Progenitor cell of endocrine pancreas (in vitro differentiated cells): Measurements from ENCODE around the gene KRTAP10-4. TPM values are rescaled to one million over a fixed set of nuclear protein-coding genes. Genes with fewer than 3 reads are reported as not detected.

Experiments used
- DNase-seq: peaks from one replicate; pipeline ENCODE4 v3.0.0; 2021; ENCODE audit warnings: low spot score; ENCODE audit not compliant: unreplicated experiment
- H3K27ac Mint-ChIP-seq: 2 replicates; pipeline ENCODE4 v1.8.0; 2021; ENCODE audit warnings: mild to moderate bottlenecking, moderate library complexity, mixed read lengths
- H3K27me3 Mint-ChIP-seq: 2 replicates; pipeline ENCODE4 v1.8.0; 2021; ENCODE audit warnings: mixed read lengths
- H3K36me3 Mint-ChIP-seq: 2 replicates; pipeline ENCODE4 v1.8.0; 2022; ENCODE audit warnings: mixed read lengths; ENCODE audit not compliant: insufficient read depth
- H3K4me1 Mint-ChIP-seq: 2 replicates; pipeline ENCODE4 v1.8.0; 2021; ENCODE audit warnings: low read depth, mixed read lengths
- H3K4me3 Mint-ChIP-seq: 2 replicates; pipeline ENCODE4 v1.8.0; 2021; ENCODE audit warnings: low read depth, mild to moderate bottlenecking, moderate library complexity, mixed read lengths
- H3K9me3 Mint-ChIP-seq: 2 replicates; pipeline ENCODE4 v1.8.0; 2021; ENCODE audit warnings: low read depth, mixed read lengths
- total RNA-seq: library from RNA; stranded (reverse); gene quantifications from 2 replicates; pipeline ENCODE4 v1.2.1, GENCODE V29; 2021
- TF ChIP-seq, protein P1 (sequence below): fragments of 200-600 bp; sonication (generic); IDR thresholded peaks from one replicate; pipeline ENCODE4 v1.5.0; 2021; ENCODE audit warnings: antibody characterized with exemption, mild to moderate bottlenecking; ENCODE audit not compliant: unreplicated experiment

Gene KRTAP10-4
- total RNA-seq, 1 donor from 2014 or later = not detected

DNA sequence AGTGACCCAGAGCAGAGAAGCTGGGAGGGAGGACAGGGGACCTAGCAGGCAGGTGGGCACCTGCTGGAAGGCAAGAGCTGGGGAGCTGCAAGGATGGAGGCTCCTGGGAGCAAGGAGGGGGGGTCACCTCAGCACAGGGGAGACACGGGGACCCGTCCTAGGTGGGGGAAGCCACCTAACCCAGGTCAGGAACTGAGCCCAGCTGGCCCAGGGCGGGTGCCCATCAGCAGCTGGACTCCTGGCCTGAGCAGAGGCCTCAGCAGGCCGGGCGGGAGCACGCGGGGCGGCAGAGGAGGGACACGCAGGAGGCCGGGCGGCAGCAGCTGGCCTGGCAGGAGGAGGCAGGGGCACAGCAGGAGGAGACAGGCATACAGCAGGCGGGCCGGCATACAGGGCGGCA, 34.5 kb upstream of the KRTAP10-4 start:
- no peaks in the 10 kb centered on the region for H3K27me3 Mint-ChIP-seq
- H3K4me3 Mint-ChIP-seq = no peak overlapping the region
- H3K36me3 Mint-ChIP-seq = no peaks in the 10 kb centered on the region
- peak; percentile 6 for DNase-seq
- no peak overlapping the region for H3K27ac Mint-ChIP-seq
- no peaks in the 10 kb centered on the region for H3K9me3 Mint-ChIP-seq
- TF ChIP-seq, protein P1, sequence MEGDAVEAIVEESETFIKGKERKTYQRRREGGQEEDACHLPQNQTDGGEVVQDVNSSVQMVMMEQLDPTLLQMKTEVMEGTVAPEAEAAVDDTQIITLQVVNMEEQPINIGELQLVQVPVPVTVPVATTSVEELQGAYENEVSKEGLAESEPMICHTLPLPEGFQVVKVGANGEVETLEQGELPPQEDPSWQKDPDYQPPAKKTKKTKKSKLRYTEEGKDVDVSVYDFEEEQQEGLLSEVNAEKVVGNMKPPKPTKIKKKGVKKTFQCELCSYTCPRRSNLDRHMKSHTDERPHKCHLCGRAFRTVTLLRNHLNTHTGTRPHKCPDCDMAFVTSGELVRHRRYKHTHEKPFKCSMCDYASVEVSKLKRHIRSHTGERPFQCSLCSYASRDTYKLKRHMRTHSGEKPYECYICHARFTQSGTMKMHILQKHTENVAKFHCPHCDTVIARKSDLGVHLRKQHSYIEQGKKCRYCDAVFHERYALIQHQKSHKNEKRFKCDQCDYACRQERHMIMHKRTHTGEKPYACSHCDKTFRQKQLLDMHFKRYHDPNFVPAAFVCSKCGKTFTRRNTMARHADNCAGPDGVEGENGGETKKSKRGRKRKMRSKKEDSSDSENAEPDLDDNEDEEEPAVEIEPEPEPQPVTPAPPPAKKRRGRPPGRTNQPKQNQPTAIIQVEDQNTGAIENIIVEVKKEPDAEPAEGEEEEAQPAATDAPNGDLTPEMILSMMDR = no peak
- no peaks in the 10 kb centered on the region for H3K4me1 Mint-ChIP-seq

DNA sequence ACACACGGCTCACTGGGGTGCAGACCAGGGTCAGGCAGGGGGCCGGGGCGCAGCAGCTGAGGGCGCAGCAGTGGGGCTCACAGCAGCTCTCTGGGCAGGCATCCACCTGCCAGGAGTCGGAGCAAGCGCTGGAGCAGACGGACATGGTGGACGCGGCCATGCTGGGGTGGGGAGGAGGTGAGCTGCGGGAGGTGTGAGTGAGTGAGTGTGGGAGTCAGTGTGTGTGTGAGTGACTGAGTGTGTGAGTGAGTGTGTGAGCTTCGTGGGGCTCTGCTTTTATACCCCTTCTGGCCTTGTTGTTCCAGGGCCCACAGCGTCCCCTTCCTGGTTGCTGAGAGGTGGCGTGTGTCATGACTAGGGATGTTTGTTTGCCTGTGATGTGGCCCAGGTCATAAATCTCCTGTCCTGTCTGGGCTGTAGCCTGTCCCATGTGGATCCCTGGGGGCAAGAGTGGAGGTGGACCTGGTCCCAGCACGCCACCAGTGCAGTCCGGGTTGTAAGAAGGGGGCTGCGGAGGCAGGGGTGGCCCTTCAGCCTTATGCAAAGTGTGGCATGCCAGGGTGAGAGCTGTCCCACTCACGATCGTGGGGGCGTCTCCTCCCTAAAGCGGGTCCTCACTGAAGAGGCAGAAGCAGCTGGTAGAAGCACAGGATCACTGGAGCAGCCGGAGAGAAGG, 33.4 kb upstream of the KRTAP10-4 start, which contains the start of gene KRTAP10-1:
Gene KRTAP10-1, minus strand, starts transcription at position 205 of the 676 bp plus-strand sequence. Its CDS starts 45 bp downstream, at position 160.
- no peak within 1 kb of the TSS for H3K27ac Mint-ChIP-seq
- TF ChIP-seq, protein P1 = no peak
- DNase-seq = peak; percentile 5
- no peaks in the 10 kb centered on the region for H3K4me1 Mint-ChIP-seq
- no peaks in the 10 kb centered on the region for H3K9me3 Mint-ChIP-seq
- H3K4me3 Mint-ChIP-seq = no peak within 1 kb of the TSS
- H3K27me3 Mint-ChIP-seq = no peaks in the 10 kb centered on the region
- no peaks in the 10 kb centered on the region for H3K36me3 Mint-ChIP-seq

DNA sequence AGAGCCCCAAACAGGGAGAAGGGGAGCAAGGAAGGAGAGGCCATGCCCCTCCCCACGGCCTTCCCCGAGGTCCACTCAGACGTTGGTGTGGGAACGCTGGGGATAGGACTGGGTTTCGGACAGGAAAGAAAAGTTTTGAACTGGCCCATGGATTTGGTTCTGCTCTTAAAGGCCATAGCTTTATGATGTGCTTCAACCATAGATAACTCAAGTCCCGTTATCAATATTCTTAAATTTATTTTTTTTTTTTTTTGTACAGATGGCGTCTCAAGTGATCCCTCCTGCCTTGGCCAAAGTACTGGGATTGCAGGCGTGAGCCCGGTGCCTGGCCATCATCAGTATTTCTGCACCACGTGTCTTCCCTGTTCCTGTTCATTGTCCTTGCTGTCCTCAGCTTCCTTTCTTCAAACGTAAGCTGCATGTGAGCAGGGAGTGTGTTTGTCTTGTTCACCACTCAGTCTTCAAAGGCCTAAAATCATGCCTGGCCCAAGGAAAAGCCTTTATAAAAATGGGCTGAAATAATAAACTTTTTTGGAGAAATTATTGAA, 32.7 kb upstream of the KRTAP10-4 start:
- DNase-seq = no peak
- TF ChIP-seq, protein P1 = no peak
- H3K4me3 Mint-ChIP-seq = no peak overlapping the region
- H3K36me3 Mint-ChIP-seq = no peaks in the 10 kb centered on the region
- H3K9me3 Mint-ChIP-seq = peaks cover 5% of the 10 kb centered on the region
- H3K27ac Mint-ChIP-seq = no peak overlapping the region
- no peaks in the 10 kb centered on the region for H3K27me3 Mint-ChIP-seq
- H3K4me1 Mint-ChIP-seq = no peaks in the 10 kb centered on the region

DNA sequence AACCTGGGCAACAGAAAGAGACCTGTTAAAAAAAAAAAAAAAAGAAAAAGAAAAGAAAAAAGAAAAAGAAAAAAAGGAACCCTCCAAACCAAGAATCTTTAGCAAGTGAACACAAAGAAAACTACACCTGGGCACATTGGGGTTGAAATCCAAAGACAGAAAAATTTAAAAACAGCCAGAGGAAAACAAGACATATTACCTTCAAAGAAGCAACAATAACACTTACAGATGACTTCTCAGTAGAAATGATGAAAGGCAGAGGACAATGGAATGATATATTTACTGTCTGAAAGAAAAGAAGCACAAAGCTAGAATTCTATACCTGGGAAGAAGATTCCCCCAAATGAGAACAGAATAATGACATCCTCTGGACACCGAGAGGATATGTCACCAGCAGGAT, 30.8 kb upstream of the KRTAP10-4 start:
- TF ChIP-seq, protein P1 = no peak
- H3K27me3 Mint-ChIP-seq = no peaks in the 10 kb centered on the region
- DNase-seq = no peak
- no peak overlapping the region for H3K4me3 Mint-ChIP-seq
- H3K4me1 Mint-ChIP-seq = no peaks in the 10 kb centered on the region
- H3K27ac Mint-ChIP-seq = no peak overlapping the region
- H3K36me3 Mint-ChIP-seq = peaks cover 4% of the 10 kb centered on the region
- peaks cover 17% of the 10 kb centered on the region for H3K9me3 Mint-ChIP-seq

DNA sequence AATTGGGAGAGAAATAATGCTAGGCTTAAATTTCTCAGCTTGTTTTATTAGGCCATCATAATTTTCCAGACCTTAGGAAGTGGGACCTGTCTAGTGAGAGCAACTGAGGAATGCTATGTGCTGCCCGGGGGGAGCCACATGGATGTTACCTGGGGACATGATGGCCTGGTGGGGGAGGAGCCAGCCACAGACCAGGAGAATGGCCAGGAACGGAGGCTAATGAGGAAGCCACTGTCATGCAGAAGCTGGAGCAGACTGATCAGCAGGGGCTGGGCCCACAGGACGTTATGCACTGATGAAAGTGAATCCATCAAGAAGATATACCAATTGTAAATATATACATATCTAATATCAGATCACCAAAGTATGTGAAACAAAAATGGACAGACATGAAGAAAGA, 29.0 kb upstream of the KRTAP10-4 start:
- Mint-ChIP-seq H3K27ac (no peak overlapping the region), H3K27me3 (no peaks in the 10 kb centered on the region), H3K4me1 (peaks cover 14% of the 10 kb centered on the region), H3K4me3 (no peak overlapping the region), H3K9me3 (peaks cover 18% of the 10 kb centered on the region), H3K36me3 (peaks cover 4% of the 10 kb centered on the region)
- TF ChIP-seq, protein P1 = no peak
- DNase-seq = no peak
